T-helper 2 cell (primary cell): ENCODE results near the gene SMIM33.
"Not testable (repeated sequence)": the region's sequence is repeated elsewhere in the genome, so short reads cannot be mapped to it uniquely, and the experiment has no call there.

Experiments used
- DNase-seq, 5 experiments: peaks; one replicate each; pipeline versions ENCODE4 v3.0.0 to v3.0.0-alpha.2; 2012 to 2022

SMIM33 gene

DNA sequence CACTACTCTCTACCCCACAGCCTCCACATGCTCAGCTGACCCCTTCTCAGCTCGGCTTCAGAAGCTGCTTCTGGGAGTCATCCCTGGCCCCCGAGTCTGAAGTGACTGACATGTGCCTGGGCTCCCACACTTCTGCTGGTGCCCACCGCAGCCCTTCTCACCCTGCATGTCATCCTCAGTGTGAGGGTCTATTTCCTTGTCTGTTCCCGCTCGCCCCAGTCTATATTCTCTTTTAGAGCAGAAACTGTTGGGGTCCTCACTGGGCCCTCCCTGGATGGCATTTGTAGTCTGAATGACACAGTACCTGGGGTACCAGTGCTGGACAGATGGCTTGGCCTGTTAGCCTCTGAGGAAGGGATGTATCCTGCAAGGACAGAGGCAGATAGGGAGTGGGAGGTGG, 13.6 kb upstream of the SMIM33 start:
- no peak for DNase-seq

DNA sequence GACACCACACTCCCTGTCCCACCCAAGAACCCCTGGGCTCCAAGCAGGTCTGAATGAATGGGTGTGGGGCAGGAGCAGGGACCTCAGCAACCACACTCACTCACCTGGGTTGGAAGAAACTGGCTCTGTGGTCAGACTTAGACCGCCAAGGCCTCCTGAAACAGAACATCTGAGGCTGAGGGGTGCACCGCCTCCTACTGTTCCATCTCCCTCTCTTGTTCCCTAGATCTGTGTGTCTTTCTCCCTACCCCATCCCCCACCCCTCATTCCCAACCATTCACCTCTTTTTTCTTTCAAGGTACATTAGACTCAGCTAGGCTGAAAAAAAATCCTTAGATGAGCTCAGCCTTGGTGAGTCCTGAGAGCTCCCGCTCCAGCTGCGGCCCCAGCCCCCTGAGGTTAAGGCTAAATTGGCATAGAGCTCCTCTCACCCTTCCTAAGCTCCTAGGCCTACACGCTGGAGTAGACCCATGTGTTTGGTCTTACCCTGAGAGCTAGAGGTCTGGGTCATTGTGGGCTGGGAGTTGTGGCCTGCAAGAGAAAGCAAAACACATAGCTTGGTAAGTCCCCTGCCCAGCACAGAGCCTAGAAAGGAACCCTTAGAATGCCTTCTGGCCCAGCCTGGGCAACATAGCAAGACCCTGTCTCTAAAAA, 13.0 kb upstream of the SMIM33 start:
- DNase-seq, result peak in 1 of 5 experiments; percentile 65

DNA sequence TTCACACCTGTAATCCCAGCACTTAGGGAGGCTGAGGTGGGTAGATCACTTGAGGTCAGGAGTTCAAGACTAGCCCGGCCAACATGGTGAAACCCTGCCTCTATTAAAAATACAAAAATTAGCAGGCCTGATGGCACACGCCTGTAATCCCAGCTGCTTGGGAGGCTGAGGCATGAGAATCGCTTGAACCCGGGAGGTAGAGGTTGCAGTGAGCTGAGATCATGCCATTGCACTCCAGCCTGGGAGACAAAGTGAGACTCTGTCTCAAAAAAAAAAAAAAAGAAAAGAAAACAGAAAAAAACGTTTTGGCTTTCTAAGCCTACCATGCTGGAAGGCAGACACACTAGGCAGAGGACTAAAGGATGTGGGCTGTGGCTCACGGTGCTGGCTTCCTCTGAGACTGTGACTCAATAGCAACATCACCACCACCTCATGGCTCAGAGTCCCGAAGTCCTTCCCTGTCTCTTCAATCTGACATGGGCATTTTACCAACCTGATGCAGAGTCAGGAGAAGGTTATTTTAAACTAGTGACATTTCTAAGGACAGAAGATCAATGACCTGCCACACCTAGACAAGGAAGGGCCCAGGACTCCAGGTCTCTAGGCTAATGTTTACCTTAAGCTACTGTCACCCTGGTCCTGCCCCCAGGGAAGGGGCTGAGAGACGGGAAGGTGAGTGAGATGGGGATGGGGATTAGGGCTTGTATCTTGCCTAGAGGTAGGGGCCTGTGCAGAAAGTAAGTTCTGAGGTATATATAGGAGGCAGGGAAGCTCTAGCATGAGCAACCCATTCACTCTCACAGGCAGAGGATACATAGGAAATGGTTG, 12.0 kb upstream of the SMIM33 start:
- DNase-seq, result peak in 4 of 5 experiments; percentile 61 to 97 (median 76)

DNA sequence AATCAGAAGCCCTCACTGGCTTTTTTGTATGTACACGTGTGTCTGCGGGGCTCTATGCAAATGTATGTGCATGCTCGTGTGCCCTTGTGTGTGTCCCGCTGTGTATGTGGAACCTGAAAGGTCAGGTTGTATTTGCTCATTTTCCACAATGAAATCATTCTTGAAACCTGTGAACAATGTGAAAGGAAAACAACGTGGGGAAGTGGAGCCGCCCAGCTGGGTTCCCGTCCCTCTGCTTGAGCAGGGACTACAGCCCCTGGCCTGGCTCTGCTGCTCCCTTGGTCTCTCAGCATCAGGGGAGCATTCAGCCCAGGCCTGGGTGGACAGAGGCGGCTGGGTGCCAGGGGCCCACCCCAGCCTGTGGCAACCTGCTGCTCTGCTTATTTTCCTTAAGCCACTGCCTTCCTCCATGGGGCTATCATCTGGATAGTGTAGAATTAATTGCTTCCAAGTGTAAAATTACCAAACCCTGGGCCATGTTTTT, 11.3 kb upstream of the SMIM33 start:
- peak in 2 of 5 experiments; percentile 24 to 47 for DNase-seq

- peak in 1 of 5 experiments; percentile 44 for DNase-seq
Measured at GRCh38 chr5:139460455-139460854, 10.3 kb upstream of the SMIM33 start.

- no peak for DNase-seq
Measured at GRCh38 chr5:139461176-139461575, 9.6 kb upstream of the SMIM33 start.

- no peak for DNase-seq
Measured at GRCh38 chr5:139461698-139462097, 9.1 kb upstream of the SMIM33 start.

DNA sequence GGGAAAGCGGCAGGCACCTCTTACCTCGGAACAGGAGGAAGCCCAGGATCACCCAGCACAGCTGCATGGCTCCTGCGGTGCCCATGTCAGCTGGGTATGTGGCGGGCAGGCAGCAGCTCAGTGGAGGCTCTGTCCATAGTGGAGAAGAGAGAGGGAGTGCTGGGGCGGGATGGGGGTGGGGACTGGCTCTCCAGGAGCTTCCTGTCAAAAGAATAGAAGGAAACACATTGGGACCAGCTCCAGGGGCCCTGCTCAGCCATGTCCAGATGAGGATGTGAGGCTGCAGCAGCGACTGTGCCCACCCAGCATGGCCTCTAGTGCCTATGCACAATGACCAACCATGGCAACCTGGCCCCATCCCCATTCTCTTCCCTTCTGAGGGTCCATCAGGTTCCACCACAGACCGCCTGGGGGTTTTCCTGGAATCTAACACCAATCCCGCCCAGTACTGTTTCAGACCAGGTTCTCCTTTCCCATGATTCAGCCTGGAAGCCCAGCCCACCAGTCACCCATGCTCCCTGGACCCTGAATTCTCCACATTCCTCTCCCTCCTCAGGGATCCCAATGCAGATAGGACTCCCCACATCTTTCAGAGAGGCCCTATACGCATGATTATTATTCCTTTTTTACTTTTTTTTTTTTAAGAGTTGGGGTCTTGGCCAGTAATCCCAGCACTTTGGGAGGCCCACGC, 8.1 kb upstream of the SMIM33 start, which contains the start of gene ECSCR:
Gene ECSCR, minus strand, starts transcription at position 158 of the 691 bp plus-strand sequence. Its CDS starts 73 bp downstream, at position 85.
- no peak for DNase-seq

GRCh38 chr5:139468421-139468931, 2.3 kb upstream of the SMIM33 start:
- DNase-seq, result no peak

DNA sequence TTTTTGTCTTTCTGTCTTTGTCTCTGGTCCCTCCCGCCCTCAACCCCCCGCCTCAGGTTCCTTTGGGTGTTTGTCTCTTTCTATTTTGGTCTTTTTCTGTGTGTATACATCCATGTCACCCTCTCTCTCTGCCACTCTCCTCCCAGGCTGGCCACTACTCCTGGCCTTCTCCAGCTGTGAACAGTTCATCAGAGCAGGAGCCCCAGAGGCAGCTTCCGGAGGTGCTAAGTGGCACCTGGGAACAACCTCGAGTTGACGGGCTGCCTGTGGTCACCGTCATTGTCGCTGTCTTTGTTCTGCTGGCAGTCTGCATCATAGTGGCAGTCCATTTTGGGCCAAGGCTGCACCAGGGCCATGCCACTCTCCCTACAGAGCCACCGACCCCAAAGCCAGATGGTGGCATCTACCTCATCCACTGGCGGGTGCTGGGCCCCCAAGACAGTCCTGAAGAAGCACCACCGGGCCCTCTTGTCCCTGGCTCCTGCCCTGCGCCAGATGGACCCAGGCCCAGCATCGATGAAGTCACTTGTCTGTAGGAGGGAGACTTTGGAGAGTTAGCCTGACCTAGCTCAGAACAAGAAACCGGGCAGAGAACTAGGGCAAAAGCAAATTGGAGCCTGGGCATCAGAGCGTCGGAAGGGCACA, 1.7 kb downstream of the SMIM33 start:
- no peak for DNase-seq

- no peak for DNase-seq
Measured at GRCh38 chr5:139473105-139473504, 2.3 kb downstream of the SMIM33 start.

GRCh38 chr5:139473565-139473964, 2.8 kb downstream of the SMIM33 start:
- no peak for DNase-seq

- peak in 2 of 5 experiments; percentile 30 to 80 for DNase-seq
Measured at GRCh38 chr5:139474890-139475791, 4.3 kb downstream of the SMIM33 start.

DNA sequence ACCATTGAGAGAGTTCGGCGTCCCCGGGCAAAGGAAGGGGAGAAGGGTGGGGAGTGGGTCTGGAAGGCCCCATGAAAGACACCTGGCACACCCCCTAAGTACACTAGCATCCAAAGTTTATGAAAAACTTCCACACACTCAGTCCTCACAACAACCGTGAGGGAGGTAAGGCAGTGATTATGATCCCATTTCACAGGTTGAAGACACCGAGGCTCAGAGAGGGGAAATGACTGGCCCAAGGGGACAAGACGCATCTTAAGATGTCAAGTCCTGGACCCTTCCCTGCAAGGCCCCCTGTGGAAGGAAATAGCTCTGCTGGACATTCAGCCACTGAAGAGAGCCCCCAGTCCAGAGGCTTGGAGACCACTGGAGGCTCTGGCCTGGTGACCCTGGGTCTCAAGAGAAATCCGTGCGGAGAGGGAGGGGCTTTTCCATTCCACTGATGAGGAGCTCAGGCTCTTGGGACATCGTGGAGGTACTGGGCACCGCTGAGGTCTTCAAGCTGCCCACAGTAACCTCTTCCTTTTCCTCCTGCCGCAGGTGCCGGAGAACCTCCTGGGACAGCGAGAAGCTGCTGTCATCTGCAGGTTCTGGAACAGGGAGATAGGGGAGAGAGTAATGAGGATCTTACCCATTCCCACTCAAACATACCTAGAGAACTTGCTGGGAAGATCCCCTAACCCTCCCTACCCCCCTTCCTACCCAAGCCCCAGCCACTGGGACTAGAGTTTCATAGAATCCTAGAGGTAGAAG, 5.2 kb downstream of the SMIM33 start:
- no peak for DNase-seq

GRCh38 chr5:139478657-139479423, 8.0 kb downstream of the SMIM33 start:
- DNase-seq, result not testable (repeated sequence)

GRCh38 chr5:139479729-139480128, 8.9 kb downstream of the SMIM33 start:
- DNase-seq, result not testable (repeated sequence)

DNA sequence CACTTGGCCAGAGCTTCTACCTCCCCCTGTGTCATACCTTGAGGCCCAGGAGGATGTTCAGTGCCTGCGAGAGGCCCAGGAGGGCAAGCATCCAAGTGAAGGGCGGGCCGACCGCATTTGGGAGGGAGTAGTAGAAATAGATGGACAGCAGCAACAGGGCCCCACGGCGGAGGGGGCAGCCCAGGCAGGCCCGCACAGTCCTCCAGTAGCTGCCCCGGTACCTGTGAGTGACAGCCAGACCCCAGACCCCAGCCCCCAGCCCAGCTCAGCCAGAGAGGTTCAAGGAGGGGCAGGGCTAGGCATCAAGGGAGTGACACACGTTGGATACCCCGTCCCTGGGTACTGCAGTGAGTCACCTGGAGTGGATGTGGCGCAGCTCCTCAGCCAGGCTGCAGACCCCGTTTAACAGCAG, 10.3 kb downstream of the SMIM33 start:
- peak in 2 of 5 experiments; percentile 18 to 72 for DNase-seq

DNA sequence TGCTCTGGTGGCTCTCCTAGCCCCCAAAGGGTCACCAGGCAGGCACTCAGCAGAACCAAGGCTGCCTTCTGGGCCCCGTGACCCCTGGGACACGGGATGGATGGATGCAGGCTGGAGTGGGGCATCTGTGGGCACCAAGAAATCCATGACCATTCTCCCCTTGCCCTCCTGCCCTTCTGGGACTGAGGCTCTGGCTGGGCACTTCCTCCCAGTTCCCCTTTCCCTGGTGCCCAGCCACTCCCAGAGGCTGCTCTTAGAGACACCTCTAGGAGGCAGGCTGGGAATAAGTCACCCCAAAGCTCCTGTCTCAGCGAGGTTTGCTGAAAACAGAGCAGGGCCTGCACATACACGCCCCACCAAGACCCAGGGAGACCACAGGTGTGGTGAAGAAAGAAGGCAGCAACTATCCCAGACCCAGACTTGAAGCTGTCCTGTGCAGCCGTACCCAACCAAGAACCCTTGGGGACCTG, 10.8 kb downstream of the SMIM33 start:
- DNase-seq, result peak in 1 of 5 experiments; percentile 57
